Measurements from ENCODE around the gene WNT3. TPM values are rescaled to one million over a fixed set of nuclear protein-coding genes. Genes with fewer than 3 reads are reported as not detected.

Gene WNT3
- polyA plus RNA-seq, 4 donors, result 2.9 to 8.9 (median 6.7) TPM

- Histone ChIP-seq H3K9me3 (ENCODE audit: control insufficient read depth in 2 of 2, insufficient read depth in 1 of 2, low read depth in 1 of 2, low read length in 1 of 2) (no peaks in the 10 kb centered on the region), H3K4me1 (ENCODE audit: control insufficient read depth in 3 of 3, insufficient read depth in 2 of 3, low read depth in 1 of 3, low read length in 2 of 3) (peaks cover 0 to 27% (median 9%) of the 10 kb centered on the region in 3 donors), H3K27ac (ENCODE audit: low read depth in 1 of 3, low read length in 2 of 3) (no peak overlapping the region), H3K36me3 (ENCODE audit: control insufficient read depth in 3 of 3, insufficient read depth in 2 of 3, low read depth in 1 of 3, low read length in 3 of 3) (peaks cover 0 to 5% (median 2%) of the 10 kb centered on the region in 3 donors), H3K4me3 (ENCODE audit: low read depth in 1 of 3, low read length in 3 of 3) (no peak overlapping the region), H3K27me3 (ENCODE audit: control insufficient read depth in 3 of 3, insufficient read depth in 3 of 3, low read length in 3 of 3) (no peaks in the 10 kb centered on the region)
- FAIRE-seq (no peak), DNase-seq (no peak)
Measured at GRCh38 chr17:46739982-46740381, 78.5 kb downstream of the WNT3 start.

GRCh38 chr17:46738544-46738943 is 79.9 kb downstream of the WNT3 start:
- no peak for FAIRE-seq
- Histone ChIP-seq H3K4me3 (ENCODE audit: low read depth in 1 of 3, low read length in 3 of 3) (no peak overlapping the region), H3K27ac (ENCODE audit: low read depth in 1 of 3, low read length in 2 of 3) (no peak overlapping the region), H3K27me3 (ENCODE audit: control insufficient read depth in 3 of 3, insufficient read depth in 3 of 3, low read length in 3 of 3) (no peaks in the 10 kb centered on the region), H3K9me3 (ENCODE audit: control insufficient read depth in 2 of 2, insufficient read depth in 1 of 2, low read depth in 1 of 2, low read length in 1 of 2) (no peaks in the 10 kb centered on the region), H3K4me1 (ENCODE audit: control insufficient read depth in 3 of 3, insufficient read depth in 2 of 3, low read depth in 1 of 3, low read length in 2 of 3) (peaks cover 0 to 25% (median 9%) of the 10 kb centered on the region in 3 donors), H3K36me3 (ENCODE audit: control insufficient read depth in 3 of 3, insufficient read depth in 2 of 3, low read depth in 1 of 3, low read length in 3 of 3) (peaks cover 0 to 7% (median 5%) of the 10 kb centered on the region in 3 donors)
- WGBS, 3 donors, result 98 to 99% (median 98%) methylated on average over 4 of the region's 4 CpGs
- no peak for DNase-seq

GRCh38 chr17:46737326-46737725 is 81.2 kb downstream of the WNT3 start:
- peaks cover 0 to 14% (median 5%) of the 10 kb centered on the region in 3 donors for H3K4me1 ChIP-seq (ENCODE audit: control insufficient read depth in 3 of 3, insufficient read depth in 2 of 3, low read depth in 1 of 3, low read length in 2 of 3)
- peaks cover 0 to 7% (median 6%) of the 10 kb centered on the region in 3 donors for H3K36me3 ChIP-seq (ENCODE audit: control insufficient read depth in 3 of 3, insufficient read depth in 2 of 3, low read depth in 1 of 3, low read length in 3 of 3)
- no peaks in the 10 kb centered on the region for H3K9me3 ChIP-seq (ENCODE audit: control insufficient read depth in 2 of 2, insufficient read depth in 1 of 2, low read depth in 1 of 2, low read length in 1 of 2)
- no peaks in the 10 kb centered on the region for H3K27me3 ChIP-seq (ENCODE audit: control insufficient read depth in 3 of 3, insufficient read depth in 3 of 3, low read length in 3 of 3)
- 85 to 94% (median 90%) methylated on average over 4 of the region's 4 CpGs for WGBS, 3 donors
- DNase-seq (no peak), FAIRE-seq (no peak)
- no peak overlapping the region for H3K4me3 ChIP-seq (ENCODE audit: low read depth in 1 of 3, low read length in 3 of 3)
- no peak overlapping the region for H3K27ac ChIP-seq (ENCODE audit: low read depth in 1 of 3, low read length in 2 of 3)

- Histone ChIP-seq H3K36me3 (ENCODE audit: control insufficient read depth in 3 of 3, insufficient read depth in 2 of 3, low read depth in 1 of 3, low read length in 3 of 3) (peaks cover 0 to 7% (median 6%) of the 10 kb centered on the region in 3 donors), H3K27me3 (ENCODE audit: control insufficient read depth in 3 of 3, insufficient read depth in 3 of 3, low read length in 3 of 3) (no peaks in the 10 kb centered on the region), H3K4me1 (ENCODE audit: control insufficient read depth in 3 of 3, insufficient read depth in 2 of 3, low read depth in 1 of 3, low read length in 2 of 3) (peaks cover 0 to 3% (median 3%) of the 10 kb centered on the region in 3 donors), H3K9me3 (ENCODE audit: control insufficient read depth in 2 of 2, insufficient read depth in 1 of 2, low read depth in 1 of 2, low read length in 1 of 2) (no peaks in the 10 kb centered on the region), H3K27ac (ENCODE audit: low read depth in 1 of 3, low read length in 2 of 3) (no peak overlapping the region), H3K4me3 (ENCODE audit: low read depth in 1 of 3, low read length in 3 of 3) (no peak overlapping the region)
- FAIRE-seq (no peak), DNase-seq (no peak)
Measured at GRCh38 chr17:46736100-46736499, 82.4 kb downstream of the WNT3 start.

- Histone ChIP-seq H3K4me1 (ENCODE audit: control insufficient read depth in 3 of 3, insufficient read depth in 2 of 3, low read depth in 1 of 3, low read length in 2 of 3) (no peaks in the 10 kb centered on the region), H3K36me3 (ENCODE audit: control insufficient read depth in 3 of 3, insufficient read depth in 2 of 3, low read depth in 1 of 3, low read length in 3 of 3) (peaks cover 0 to 9% (median 7%) of the 10 kb centered on the region in 3 donors), H3K27me3 (ENCODE audit: control insufficient read depth in 3 of 3, insufficient read depth in 3 of 3, low read length in 3 of 3) (no peaks in the 10 kb centered on the region), H3K4me3 (ENCODE audit: low read depth in 1 of 3, low read length in 3 of 3) (no peak overlapping the region), H3K9me3 (ENCODE audit: control insufficient read depth in 2 of 2, insufficient read depth in 1 of 2, low read depth in 1 of 2, low read length in 1 of 2) (no peaks in the 10 kb centered on the region), H3K27ac (ENCODE audit: low read depth in 1 of 3, low read length in 2 of 3) (no peak overlapping the region)
- FAIRE-seq (no peak), DNase-seq (no peak)
- 95 to 100% (median 98%) methylated on average over 1 of the region's 1 CpG for WGBS, 3 donors
Measured at GRCh38 chr17:46733837-46734475, 84.5 kb downstream of the WNT3 start.

GRCh38 chr17:46732754-46733398 is 85.6 kb downstream of the WNT3 start:
- WGBS, 3 donors, result 85 to 96% (median 88%) methylated on average over 7 of the region's 7 CpGs
- H3K4me1 ChIP-seq (ENCODE audit: control insufficient read depth in 3 of 3, insufficient read depth in 2 of 3, low read depth in 1 of 3, low read length in 2 of 3), result no peaks in the 10 kb centered on the region
- no peaks in the 10 kb centered on the region for H3K9me3 ChIP-seq (ENCODE audit: control insufficient read depth in 2 of 2, insufficient read depth in 1 of 2, low read depth in 1 of 2, low read length in 1 of 2)
- H3K27me3 ChIP-seq (ENCODE audit: control insufficient read depth in 3 of 3, insufficient read depth in 3 of 3, low read length in 3 of 3), result no peaks in the 10 kb centered on the region
- no peak overlapping the region for H3K27ac ChIP-seq (ENCODE audit: low read depth in 1 of 3, low read length in 2 of 3)
- no peak overlapping the region for H3K4me3 ChIP-seq (ENCODE audit: low read depth in 1 of 3, low read length in 3 of 3)
- H3K36me3 ChIP-seq (ENCODE audit: control insufficient read depth in 3 of 3, insufficient read depth in 2 of 3, low read depth in 1 of 3, low read length in 3 of 3), result peaks cover 0 to 7% (median 7%) of the 10 kb centered on the region in 3 donors
- FAIRE-seq, result no peak
- DNase-seq, result no peak

- H3K36me3 ChIP-seq (ENCODE audit: control insufficient read depth in 3 of 3, insufficient read depth in 2 of 3, low read depth in 1 of 3, low read length in 3 of 3), result peaks cover 0 to 7% (median 7%) of the 10 kb centered on the region in 3 donors
- no peaks in the 10 kb centered on the region for H3K27me3 ChIP-seq (ENCODE audit: control insufficient read depth in 3 of 3, insufficient read depth in 3 of 3, low read length in 3 of 3)
- H3K4me3 ChIP-seq (ENCODE audit: low read depth in 1 of 3, low read length in 3 of 3), result no peak overlapping the region
- FAIRE-seq (no peak), DNase-seq (no peak)
- H3K27ac ChIP-seq (ENCODE audit: low read depth in 1 of 3, low read length in 2 of 3), result no peak overlapping the region
- H3K4me1 ChIP-seq (ENCODE audit: control insufficient read depth in 3 of 3, insufficient read depth in 2 of 3, low read depth in 1 of 3, low read length in 2 of 3), result no peaks in the 10 kb centered on the region
- WGBS, 3 donors, result 80 to 96% (median 96%) methylated on average over 1 of the region's 1 CpG
- no peaks in the 10 kb centered on the region for H3K9me3 ChIP-seq (ENCODE audit: control insufficient read depth in 2 of 2, insufficient read depth in 1 of 2, low read depth in 1 of 2, low read length in 1 of 2)
Measured at GRCh38 chr17:46732160-46732559, 86.3 kb downstream of the WNT3 start.

- Histone ChIP-seq H3K4me1 (ENCODE audit: control insufficient read depth in 3 of 3, insufficient read depth in 2 of 3, low read depth in 1 of 3, low read length in 2 of 3) (no peaks in the 10 kb centered on the region), H3K9me3 (ENCODE audit: control insufficient read depth in 2 of 2, insufficient read depth in 1 of 2, low read depth in 1 of 2, low read length in 1 of 2) (no peaks in the 10 kb centered on the region), H3K27ac (ENCODE audit: low read depth in 1 of 3, low read length in 2 of 3) (no peak overlapping the region), H3K27me3 (ENCODE audit: control insufficient read depth in 3 of 3, insufficient read depth in 3 of 3, low read length in 3 of 3) (no peaks in the 10 kb centered on the region), H3K36me3 (ENCODE audit: control insufficient read depth in 3 of 3, insufficient read depth in 2 of 3, low read depth in 1 of 3, low read length in 3 of 3) (peaks cover 0 to 7% (median 7%) of the 10 kb centered on the region in 3 donors), H3K4me3 (ENCODE audit: low read depth in 1 of 3, low read length in 3 of 3) (no peak overlapping the region)
- no peak for DNase-seq
- WGBS, 3 donors, result 96 to 100% (median 100%) methylated on average over 1 of the region's 1 CpG
- FAIRE-seq, result no peak
Measured at GRCh38 chr17:46730679-46731078, 87.8 kb downstream of the WNT3 start.

All from small intestine (tissue), 7 donors.